GM18519 (cell line): Measurements from ENCODE around the gene SPOCK1.

Experiments used
- ATAC-seq: cut with Tn5 transposase; IDR thresholded peaks from one replicate; pipeline ENCODE4 v1.9.1; 2021; ENCODE audit warnings: mild to moderate bottlenecking, moderate library complexity; ENCODE audit not compliant: unreplicated experiment, low FRiP score

The SPOCK1 gene

GRCh38 chr5:137181667-137182066 lies 317.5 kb downstream of the SPOCK1 start:
- ATAC-seq: no peak

GRCh38 chr5:137179203-137179602 lies 319.9 kb downstream of the SPOCK1 start:
- no peak for ATAC-seq

- no peak for ATAC-seq
Observed at GRCh38 chr5:137176609-137177008, 322.5 kb downstream of the SPOCK1 start.

GRCh38 chr5:137176126-137176525 lies 323.0 kb downstream of the SPOCK1 start:
- no peak for ATAC-seq

- no peak for ATAC-seq
Observed at GRCh38 chr5:137174196-137174595, 324.9 kb downstream of the SPOCK1 start.

GRCh38 chr5:137172258-137172657 lies 326.9 kb downstream of the SPOCK1 start:
- ATAC-seq: no peak

- no peak for ATAC-seq
Observed at GRCh38 chr5:137167187-137167586, 331.9 kb downstream of the SPOCK1 start.

- no peak for ATAC-seq
Observed at GRCh38 chr5:137164961-137165360, 334.2 kb downstream of the SPOCK1 start.

GRCh38 chr5:137164536-137164935 lies 334.6 kb downstream of the SPOCK1 start:
- ATAC-seq: no peak

GRCh38 chr5:137158691-137159090 lies 340.4 kb downstream of the SPOCK1 start:
- no peak for ATAC-seq

- ATAC-seq: no peak
Observed at GRCh38 chr5:137156180-137156579, 342.9 kb downstream of the SPOCK1 start.

GRCh38 chr5:137155261-137156000 lies 343.7 kb downstream of the SPOCK1 start:
- ATAC-seq: no peak

- no peak for ATAC-seq
Observed at GRCh38 chr5:137152616-137153015, 346.5 kb downstream of the SPOCK1 start.

GRCh38 chr5:137148655-137149054 lies 350.5 kb downstream of the SPOCK1 start:
- ATAC-seq: no peak

GRCh38 chr5:137148159-137148558 lies 351.0 kb downstream of the SPOCK1 start:
- ATAC-seq: no peak

- ATAC-seq: no peak
Observed at GRCh38 chr5:137147346-137147745, 351.8 kb downstream of the SPOCK1 start.

GRCh38 chr5:137146402-137146890 lies 352.7 kb downstream of the SPOCK1 start:
- no peak for ATAC-seq

- ATAC-seq: no peak
Observed at GRCh38 chr5:137145721-137146120, 353.4 kb downstream of the SPOCK1 start.

- no peak for ATAC-seq
Observed at GRCh38 chr5:137144656-137145055, 354.5 kb downstream of the SPOCK1 start.

- ATAC-seq: no peak
Observed at GRCh38 chr5:137142764-137143605, 356.1 kb downstream of the SPOCK1 start.

- ATAC-seq: no peak
Observed at GRCh38 chr5:137142346-137142745, 356.8 kb downstream of the SPOCK1 start.

- ATAC-seq: no peak
Observed at GRCh38 chr5:137141779-137142178, 357.3 kb downstream of the SPOCK1 start.
